GM21737 (cell line): ENCODE results near the gene ADORA1.

ENCODE experiments used
- ATAC-seq: cut with Tn5 transposase; IDR thresholded peaks from one replicate; pipeline ENCODE4 v1.9.1; 2021; ENCODE audit warnings: mild to moderate bottlenecking, moderate library complexity; ENCODE audit not compliant: unreplicated experiment

ADORA1 gene

GRCh38 chr1:203169770-203170520 lies 42.4 kb downstream of the ADORA1 start:
- ATAC-seq = no peak

GRCh38 chr1:203170625-203171330 lies 43.3 kb downstream of the ADORA1 start:
- no peak for ATAC-seq

- no peak for ATAC-seq
These were observed 44.0 kb downstream of the ADORA1 start for GRCh38 chr1:203171341-203172183.

GRCh38 chr1:203172184-203173010 lies 44.9 kb downstream of the ADORA1 start:
- ATAC-seq = no peak

GRCh38 chr1:203173011-203173555 lies 45.6 kb downstream of the ADORA1 start:
- no peak for ATAC-seq

- peak; percentile 87 for ATAC-seq
These were observed 46.0 kb downstream of the ADORA1 start for GRCh38 chr1:203173566-203173965.

- ATAC-seq = no peak
These were observed 46.9 kb downstream of the ADORA1 start for GRCh38 chr1:203174324-203174985.

- no peak for ATAC-seq
These were observed 47.8 kb downstream of the ADORA1 start, which contains the start of gene MYBPH for GRCh38 chr1:203175237-203175826. MYBPH (minus strand) TSS chr1:203175826; CDS start chr1:203175755, 71 bp downstream.

- no peak for ATAC-seq
These were observed 48.3 kb downstream of the ADORA1 start for GRCh38 chr1:203175827-203176241.

GRCh38 chr1:203176273-203177035 lies 48.9 kb downstream of the ADORA1 start:
- ATAC-seq = no peak

- ATAC-seq = no peak
These were observed 49.5 kb downstream of the ADORA1 start for GRCh38 chr1:203177036-203177405.

- ATAC-seq = no peak
These were observed 50.0 kb downstream of the ADORA1 start for GRCh38 chr1:203177470-203178039.

GRCh38 chr1:203178083-203178482 lies 50.6 kb downstream of the ADORA1 start:
- no peak for ATAC-seq

GRCh38 chr1:203178821-203179666 lies 51.5 kb downstream of the ADORA1 start:
- no peak for ATAC-seq

- no peak for ATAC-seq
These were observed 52.1 kb downstream of the ADORA1 start for GRCh38 chr1:203179667-203180005.

GRCh38 chr1:203180611-203181330 lies 53.2 kb downstream of the ADORA1 start:
- no peak for ATAC-seq
